T-helper 17 cell (primary cell): ENCODE results near the gene UTF1. TPM values are rescaled to one million over a fixed set of nuclear protein-coding genes. Genes with fewer than 3 reads are reported as not detected.

Experiments
- ATAC-seq: fragments of 150-1000 bp; cut with Tn5 transposase; 2 replicates; pipeline ENCODE4 v1.10.0; 2021; ENCODE audit warnings: mild to moderate bottlenecking, moderate library complexity
- DNase-seq, 3 donors: peaks; one replicate each; pipeline versions ENCODE4 v3.0.0 to v3.0.0-alpha.2; 2020 to 2021
- H3K9me3 ChIP-seq: one replicate; pipeline ENCODE4 v1.7.0; 2013; ENCODE audit warnings: low read length, mild to moderate bottlenecking; ENCODE audit not compliant: control insufficient read depth, poor library complexity, severe bottlenecking
- H3K27ac Mint-ChIP-seq: one replicate; pipeline ENCODE4 v1.8.0; 2022; ENCODE audit warnings: mild to moderate bottlenecking, moderate library complexity, mixed read lengths
- H3K27me3 Mint-ChIP-seq: one replicate; pipeline ENCODE4 v1.8.0; 2022; ENCODE audit warnings: mixed read lengths
- H3K36me3 Mint-ChIP-seq: one replicate; pipeline ENCODE4 v1.8.0; 2022; ENCODE audit warnings: low read depth, mixed read lengths
- H3K4me1 Mint-ChIP-seq: one replicate; pipeline ENCODE4 v1.8.0; 2022; ENCODE audit warnings: mild to moderate bottlenecking, mixed read lengths
- H3K4me3 Mint-ChIP-seq: one replicate; pipeline ENCODE4 v1.8.0; 2022; ENCODE audit warnings: mild to moderate bottlenecking, moderate library complexity, mixed read lengths
- total RNA-seq, 4 donors: library from RNA in 2 of 4; stranded (reverse) in 2 of 4; gene quantifications; one replicate each; pipeline ENCODE4 v1.2.3 and lab custom pipeline; 2022 to 2026

UTF1 gene
- total RNA-seq, 2 donors from 2014 or later, result not detected

DNA sequence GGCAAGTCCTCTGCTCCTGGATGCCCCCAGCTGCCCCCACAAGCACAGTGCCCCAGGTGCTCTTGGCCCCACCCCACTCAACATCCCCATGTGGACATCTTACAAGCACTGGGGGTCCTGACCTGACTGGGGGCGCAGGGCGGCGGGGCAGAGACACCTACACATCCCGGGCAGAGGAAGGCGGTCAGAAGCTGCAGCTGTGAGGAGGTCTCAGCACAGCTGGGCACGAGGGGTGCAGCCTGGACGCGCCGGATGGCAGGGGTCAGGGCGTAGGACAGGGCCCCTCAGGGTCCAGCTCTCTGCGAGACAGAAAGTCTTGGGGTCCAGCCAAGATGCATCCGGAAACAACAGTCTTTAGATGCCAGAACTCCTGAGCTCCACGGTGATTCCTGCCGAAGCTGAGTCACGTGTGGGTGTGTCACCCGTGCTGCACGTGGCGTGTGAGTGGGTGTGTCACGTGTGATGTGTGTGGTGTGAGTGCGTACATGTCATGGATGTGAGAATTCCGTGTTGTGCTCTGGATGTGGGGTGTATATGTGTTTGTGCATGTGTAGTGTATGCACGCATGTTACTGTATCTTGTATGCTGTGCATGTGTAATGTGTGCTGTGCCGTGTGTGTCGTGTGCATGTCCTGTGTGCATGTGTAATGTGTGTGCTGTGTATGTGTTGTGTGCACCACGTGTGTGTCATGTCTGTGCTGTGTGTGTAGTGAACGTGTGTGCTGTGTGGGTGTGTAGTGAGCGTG lies 12.8 kb downstream of the UTF1 start:
- Mint-ChIP-seq H3K4me1 (peaks cover 18% of the 10 kb centered on the region), H3K4me3 (peak overlapping the region; percentile 72), H3K27me3 (peaks cover 50% of the 10 kb centered on the region), H3K36me3 (peaks cover 7% of the 10 kb centered on the region), H3K27ac (no peak overlapping the region)
- no peak for DNase-seq
- H3K9me3 ChIP-seq, result no peaks in the 10 kb centered on the region
- no peak for ATAC-seq

DNA sequence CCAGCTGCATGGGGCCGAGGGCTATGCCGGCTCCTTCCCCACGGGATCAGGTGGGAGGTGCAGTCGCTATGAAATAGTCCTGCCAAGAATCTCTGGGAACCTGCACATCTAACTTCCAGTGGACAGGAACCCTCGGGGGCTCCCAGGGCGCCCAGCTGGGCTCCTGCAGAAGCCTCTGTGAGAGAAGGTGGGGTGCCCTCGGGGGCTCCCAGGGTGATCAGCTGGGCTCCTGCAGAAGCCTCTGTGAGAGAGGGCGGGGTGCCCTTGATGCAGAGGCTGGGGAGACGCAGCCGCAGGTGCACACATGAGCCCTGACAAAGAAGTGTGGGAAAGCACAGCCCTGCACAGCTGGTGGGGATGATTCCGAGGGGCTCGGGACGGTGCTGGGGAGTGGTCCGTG lies 13.6 kb downstream of the UTF1 start:
- no peaks in the 10 kb centered on the region for H3K9me3 ChIP-seq
- Mint-ChIP-seq H3K36me3 (peaks cover 7% of the 10 kb centered on the region), H3K27me3 (peaks cover 48% of the 10 kb centered on the region), H3K4me3 (peak overlapping the region; percentile 72), H3K4me1 (peaks cover 18% of the 10 kb centered on the region), H3K27ac (no peak overlapping the region)
- ATAC-seq, result no peak
- DNase-seq, result no peak

- Mint-ChIP-seq H3K4me1 (peaks cover 26% of the 10 kb centered on the region), H3K27ac (no peak overlapping the region), H3K36me3 (peaks cover 14% of the 10 kb centered on the region), H3K4me3 (no peak overlapping the region), H3K27me3 (peaks cover 45% of the 10 kb centered on the region)
- H3K9me3 ChIP-seq, result no peaks in the 10 kb centered on the region
- DNase-seq, result no peak
- no peak for ATAC-seq
Measured at GRCh38 chr10:133245439-133246235, 15.6 kb downstream of the UTF1 start.

DNA sequence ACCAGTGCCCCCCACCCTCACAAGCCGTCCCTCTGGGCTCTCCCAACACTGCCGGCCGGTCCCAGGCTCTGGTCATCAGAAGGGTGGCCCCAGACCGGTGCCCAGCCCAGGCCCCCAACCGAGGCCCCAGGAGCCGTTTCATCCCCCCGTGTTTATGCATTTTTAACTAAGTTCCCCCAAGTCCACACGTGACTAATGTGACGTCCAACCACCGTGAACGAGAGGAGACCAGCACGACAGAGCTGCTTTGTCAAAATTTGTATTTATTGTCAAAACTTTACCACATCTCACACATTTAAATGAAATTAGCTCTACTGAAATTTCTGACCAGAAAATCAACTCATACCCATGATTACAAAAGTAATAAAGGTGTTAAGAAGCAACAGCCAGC lies 16.2 kb downstream of the UTF1 start:
- no peak for DNase-seq
- peaks cover 39% of the 10 kb centered on the region for H3K27me3 Mint-ChIP-seq
- peaks cover 22% of the 10 kb centered on the region for H3K4me1 Mint-ChIP-seq
- no peak overlapping the region for H3K4me3 Mint-ChIP-seq
- H3K9me3 ChIP-seq, result no peaks in the 10 kb centered on the region
- H3K27ac Mint-ChIP-seq, result no peak overlapping the region
- no peak for ATAC-seq
- H3K36me3 Mint-ChIP-seq, result peaks cover 11% of the 10 kb centered on the region

DNA sequence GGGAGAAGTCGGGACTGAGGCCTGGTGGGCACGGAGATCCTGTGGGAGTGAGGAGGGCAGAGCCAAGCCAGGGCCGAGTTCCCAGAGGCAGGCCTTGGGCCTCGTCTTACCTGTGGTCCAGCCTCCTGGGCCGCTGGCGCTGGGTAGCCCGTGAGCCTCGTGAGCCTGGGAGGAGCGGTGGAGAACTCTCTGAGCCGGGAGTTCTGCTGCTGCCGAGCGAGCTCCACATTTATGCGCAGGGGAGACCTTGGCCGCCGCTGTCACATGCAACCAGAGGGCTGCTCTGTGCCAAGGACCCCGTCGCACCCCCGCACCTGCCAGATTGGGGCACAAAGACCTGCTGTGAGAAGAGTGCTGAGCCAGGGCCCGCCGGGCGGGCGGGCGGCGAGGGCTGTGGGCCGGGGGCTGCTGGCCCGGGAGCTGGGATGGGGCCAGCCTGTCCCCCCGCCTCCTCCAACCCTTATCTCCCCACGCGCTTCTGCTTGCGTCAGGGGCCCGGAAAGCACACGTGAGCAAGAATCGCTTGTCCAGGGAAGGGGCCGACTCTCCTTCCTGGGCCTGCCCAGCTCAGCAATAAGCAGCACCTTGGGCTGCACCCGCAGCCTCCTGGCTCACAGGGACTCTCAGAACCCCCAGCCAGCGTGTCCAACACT lies 17.8 kb downstream of the UTF1 start:
- Mint-ChIP-seq H3K4me1 (peaks cover 13% of the 10 kb centered on the region), H3K4me3 (no peak overlapping the region), H3K27me3 (peaks cover 23% of the 10 kb centered on the region), H3K27ac (no peak overlapping the region), H3K36me3 (peaks cover 11% of the 10 kb centered on the region)
- ATAC-seq (no peak), DNase-seq (no peak)
- no peaks in the 10 kb centered on the region for H3K9me3 ChIP-seq

- no peak for DNase-seq
- no peaks in the 10 kb centered on the region for H3K9me3 ChIP-seq
- ATAC-seq, result no peak
- Mint-ChIP-seq H3K36me3 (peaks cover 8% of the 10 kb centered on the region), H3K27ac (no peak overlapping the region), H3K27me3 (peaks cover 18% of the 10 kb centered on the region), H3K4me3 (no peak overlapping the region), H3K4me1 (peaks cover 9% of the 10 kb centered on the region)
Measured at GRCh38 chr10:133248334-133248715, 18.3 kb downstream of the UTF1 start.

DNA sequence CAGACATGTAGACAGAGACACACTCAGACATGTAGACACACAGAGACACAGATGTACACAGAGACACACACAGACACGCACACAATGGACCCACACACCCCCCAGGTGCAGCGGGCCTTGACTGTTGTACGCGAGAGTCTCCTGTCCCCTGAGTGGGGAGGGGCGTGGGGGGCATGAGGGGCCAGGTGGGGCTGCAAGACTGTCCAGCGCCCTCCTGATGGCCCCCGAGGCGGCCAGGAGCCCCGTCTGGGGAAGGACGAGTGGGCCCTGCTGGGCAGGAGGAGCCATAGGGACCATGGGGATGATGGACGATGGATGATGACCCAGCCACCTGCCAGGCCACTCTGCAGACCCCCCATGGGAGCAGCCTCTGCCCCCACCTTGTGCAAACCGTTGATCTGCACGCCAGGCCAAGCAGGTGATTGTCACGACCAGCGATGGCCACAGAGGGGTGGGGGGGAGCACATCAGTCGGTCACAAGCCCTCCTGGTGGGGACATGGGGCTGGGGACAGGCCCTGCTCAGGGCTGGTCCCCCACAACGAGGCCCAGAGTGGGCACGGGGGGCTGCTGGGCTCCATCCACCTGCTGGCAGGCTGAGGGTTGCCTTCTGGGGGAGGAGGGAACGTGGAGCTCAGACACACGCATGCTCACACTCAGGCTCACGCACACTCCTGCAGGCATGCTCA lies 19.2 kb downstream of the UTF1 start:
- peaks cover 8% of the 10 kb centered on the region for H3K36me3 Mint-ChIP-seq
- no peak overlapping the region for H3K4me3 Mint-ChIP-seq
- no peak overlapping the region for H3K27ac Mint-ChIP-seq
- peaks cover 9% of the 10 kb centered on the region for H3K4me1 Mint-ChIP-seq
- H3K9me3 ChIP-seq, result no peaks in the 10 kb centered on the region
- DNase-seq, result no peak
- ATAC-seq, result no peak
- peaks cover 10% of the 10 kb centered on the region for H3K27me3 Mint-ChIP-seq

DNA sequence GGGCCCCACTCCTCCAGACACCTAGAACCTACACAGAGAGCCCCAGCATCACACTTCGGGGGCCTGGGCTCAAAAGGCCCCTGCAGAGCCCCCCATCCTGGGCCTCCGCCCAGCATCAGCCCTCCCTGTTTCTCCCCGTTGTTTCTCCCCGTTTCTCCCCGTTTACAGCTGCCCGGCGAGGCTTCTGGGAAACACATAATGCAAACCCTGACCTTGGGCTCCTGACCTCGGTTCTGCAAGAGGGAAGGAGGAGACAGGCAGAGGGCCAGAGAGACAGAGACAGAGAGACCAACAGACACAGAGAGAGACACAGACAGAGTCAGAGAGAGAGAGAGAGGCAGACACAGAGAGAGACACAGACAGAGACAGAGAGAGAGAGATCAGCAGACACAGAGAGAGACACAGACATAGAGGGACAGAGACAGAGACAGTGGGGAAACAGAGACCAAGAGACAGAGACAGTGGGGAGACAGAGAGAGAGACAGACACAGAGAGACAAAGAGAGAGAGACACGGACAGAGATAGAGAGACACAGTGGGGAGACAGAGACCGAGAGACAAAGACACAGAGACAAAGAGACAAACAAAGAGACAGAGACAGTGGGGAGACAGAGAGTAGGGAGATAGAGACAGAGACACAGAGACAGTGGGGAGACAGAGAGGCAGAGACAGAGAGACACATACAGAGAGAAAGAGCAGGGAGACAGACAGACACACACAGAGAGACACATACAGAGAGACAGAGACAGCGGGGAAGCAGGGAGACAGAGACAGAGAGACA lies 20.1 kb downstream of the UTF1 start:
- peaks cover 9% of the 10 kb centered on the region for H3K4me1 Mint-ChIP-seq
- H3K27ac Mint-ChIP-seq, result peak overlapping the region; percentile 79
- peak overlapping the region; percentile 28 for H3K4me3 Mint-ChIP-seq
- DNase-seq (no peak), ATAC-seq (no peak)
- H3K36me3 Mint-ChIP-seq, result peaks cover 10% of the 10 kb centered on the region
- H3K9me3 ChIP-seq, result no peaks in the 10 kb centered on the region
- H3K27me3 Mint-ChIP-seq, result peaks cover 10% of the 10 kb centered on the region

DNA sequence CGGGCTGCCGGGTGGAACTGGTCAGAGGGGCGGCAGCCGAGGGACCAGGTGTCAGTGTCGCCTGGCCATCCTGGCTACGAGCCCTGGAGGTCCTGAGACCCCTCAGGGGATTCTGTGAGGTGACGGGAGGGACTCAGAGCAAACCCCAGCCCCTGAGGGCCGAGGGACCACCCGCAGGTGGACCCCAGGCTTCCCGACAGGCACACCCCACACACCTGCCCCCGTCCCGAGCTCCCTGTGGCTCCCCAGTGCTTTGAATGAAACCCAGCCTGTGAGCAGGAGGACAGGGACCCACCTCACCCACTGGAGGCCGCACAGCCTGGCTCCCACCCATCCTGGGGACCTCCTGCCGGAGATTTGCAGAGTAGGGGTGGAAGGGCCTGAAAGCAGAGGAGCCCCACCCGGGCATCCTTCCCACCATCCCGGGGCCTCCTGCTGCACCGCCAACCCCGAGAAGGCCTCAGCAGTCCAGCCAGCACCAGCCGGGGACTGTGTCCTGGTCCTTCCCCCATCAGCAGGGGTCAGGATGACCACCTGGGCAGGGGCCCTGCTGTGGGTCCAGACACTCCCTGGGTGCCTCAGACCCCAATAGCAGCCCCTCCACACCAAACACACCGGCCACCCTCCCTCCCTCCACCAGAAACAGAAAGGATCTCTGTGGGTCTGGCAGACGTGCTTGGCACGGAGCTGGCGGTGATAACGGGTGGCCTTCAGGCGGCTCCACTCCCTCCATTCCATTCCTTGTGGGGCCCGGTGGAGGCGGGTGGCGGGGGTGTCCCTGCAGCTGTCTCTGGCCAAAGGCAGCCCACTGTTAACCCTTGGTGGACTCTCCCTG lies 21.6 kb downstream of the UTF1 start:
- H3K27ac Mint-ChIP-seq, result no peak overlapping the region
- peaks cover 10% of the 10 kb centered on the region for H3K36me3 Mint-ChIP-seq
- DNase-seq, result no peak
- no peak overlapping the region for H3K4me3 Mint-ChIP-seq
- H3K27me3 Mint-ChIP-seq, result peaks cover 10% of the 10 kb centered on the region
- H3K9me3 ChIP-seq, result no peaks in the 10 kb centered on the region
- ATAC-seq, result no peak
- H3K4me1 Mint-ChIP-seq, result peaks cover 9% of the 10 kb centered on the region

- H3K27me3 Mint-ChIP-seq, result peaks cover 10% of the 10 kb centered on the region
- no peak overlapping the region for H3K4me3 Mint-ChIP-seq
- peaks cover 9% of the 10 kb centered on the region for H3K4me1 Mint-ChIP-seq
- peaks cover 10% of the 10 kb centered on the region for H3K36me3 Mint-ChIP-seq
- DNase-seq (no peak), ATAC-seq (no peak)
- H3K9me3 ChIP-seq, result no peaks in the 10 kb centered on the region
- no peak overlapping the region for H3K27ac Mint-ChIP-seq
Measured at GRCh38 chr10:133252223-133252552, 22.2 kb downstream of the UTF1 start.

DNA sequence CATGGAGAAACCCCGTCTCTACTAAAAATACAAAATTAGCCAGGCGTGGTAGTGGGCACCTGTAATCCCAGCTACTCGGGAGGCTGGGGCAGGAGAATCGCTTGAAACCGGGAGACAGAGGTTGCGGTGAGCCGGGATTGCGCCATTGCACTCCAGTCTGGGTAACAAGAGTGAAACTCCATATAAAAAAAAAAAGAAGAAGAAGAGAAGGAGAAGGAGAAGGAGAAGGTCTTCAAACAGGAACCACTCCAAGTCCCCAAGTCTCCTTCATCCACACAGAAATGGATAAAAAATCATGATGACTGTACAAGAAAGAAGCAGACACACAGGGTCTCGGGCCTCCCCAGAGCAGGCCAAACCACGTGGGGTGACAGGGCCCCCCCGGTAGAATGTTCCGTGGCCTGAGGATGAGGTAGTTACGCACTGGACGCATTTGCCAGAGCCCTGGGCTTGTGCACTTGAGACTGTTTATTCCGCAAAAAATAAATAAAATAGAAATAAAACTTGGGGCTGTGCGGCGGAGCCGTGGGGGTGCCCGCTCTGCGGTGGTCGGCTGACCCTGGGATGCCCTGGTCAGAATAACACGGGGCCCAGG lies 23.4 kb downstream of the UTF1 start:
- H3K9me3 ChIP-seq, result no peaks in the 10 kb centered on the region
- ATAC-seq (no peak), DNase-seq (no peak)
- Mint-ChIP-seq H3K27me3 (peaks cover 10% of the 10 kb centered on the region), H3K27ac (peak overlapping the region; percentile 19), H3K4me3 (no peak overlapping the region), H3K36me3 (peaks cover 10% of the 10 kb centered on the region), H3K4me1 (peaks cover 16% of the 10 kb centered on the region)
